Trophoblast cell (in vitro differentiated cells and primary cell): ENCODE results near the gene GRM4.

Experiments used
- DNase-seq, 2 donors: peaks; one replicate each; pipeline ENCODE4 v3.0.0-alpha.2; 2016
- H2AFZ ChIP-seq: 2 replicates; pipeline ENCODE4 v1.6.1; 2013; ENCODE audit warnings: low read length, moderate library complexity, mild to moderate bottlenecking; ENCODE audit not compliant: insufficient read depth, poor library complexity
- H2AK5ac ChIP-seq: 2 replicates; pipeline ENCODE4 v1.6.1; 2013; ENCODE audit warnings: mild to moderate bottlenecking, low read length
- H2BK120ac ChIP-seq: 2 replicates; pipeline ENCODE4 v1.6.1; 2013; ENCODE audit warnings: low read length, mild to moderate bottlenecking, moderate library complexity; ENCODE audit not compliant: insufficient read depth, poor library complexity
- H2BK12ac ChIP-seq: 2 replicates; pipeline ENCODE4 v1.6.1; 2013; ENCODE audit warnings: mild to moderate bottlenecking, low read length, moderate library complexity
- H2BK5ac ChIP-seq: 2 replicates; pipeline ENCODE4 v1.6.1; 2013; ENCODE audit warnings: low read length, low read depth, moderate library complexity, mild to moderate bottlenecking; ENCODE audit not compliant: poor library complexity
- H3K14ac ChIP-seq: 2 replicates; pipeline ENCODE4 v1.6.1; 2013; ENCODE audit warnings: mild to moderate bottlenecking, low read length
- H3K18ac ChIP-seq: 2 replicates; pipeline ENCODE4 v1.6.1; 2013; ENCODE audit warnings: mild to moderate bottlenecking, low read length
- H3K23ac ChIP-seq: 2 replicates; pipeline ENCODE4 v1.6.1; 2013; ENCODE audit warnings: low read length
- H3K27ac ChIP-seq: 2 replicates; pipeline ENCODE4 v1.5.1; 2013; ENCODE audit warnings: low read depth, mild to moderate bottlenecking, inconsistent platforms, low read length, moderate library complexity
- H3K27me3 ChIP-seq: 2 replicates; pipeline ENCODE4 v1.6.1; 2013; ENCODE audit warnings: inconsistent platforms, mild to moderate bottlenecking, low read length, moderate library complexity; ENCODE audit not compliant: insufficient read depth
- H3K36me3 ChIP-seq, 2 experiments: 1 replicate in 1 of 2; 2 replicates in 1 of 2; pipeline ENCODE4 v1.6.1; 2013; ENCODE audit warnings: low read length in 2 of 2, mild to moderate bottlenecking in 2 of 2, moderate library complexity in 1 of 2; ENCODE audit not compliant: insufficient read depth in 2 of 2, control insufficient read depth in 1 of 2
- H3K4ac ChIP-seq: 2 replicates; pipeline ENCODE4 v1.6.1; 2013; ENCODE audit warnings: low read depth, mild to moderate bottlenecking, low read length, moderate library complexity
- H3K4me1 ChIP-seq, 2 experiments: 1 replicate in 1 of 2; 2 replicates in 1 of 2; pipeline ENCODE4 v1.6.1; 2013; ENCODE audit warnings: low read length in 2 of 2, mild to moderate bottlenecking in 2 of 2, moderate library complexity in 1 of 2; ENCODE audit not compliant: insufficient read depth in 2 of 2, control insufficient read depth in 1 of 2
- H3K4me2 ChIP-seq: 2 replicates; pipeline ENCODE4 v1.6.1; 2013; ENCODE audit warnings: inconsistent platforms, mild to moderate bottlenecking, low read length, moderate library complexity
- H3K4me3 ChIP-seq: 2 replicates; pipeline ENCODE4 v1.5.1; 2013; ENCODE audit warnings: mild to moderate bottlenecking, low read depth, low read length, inconsistent platforms
- H3K79me1 ChIP-seq: one replicate; pipeline ENCODE4 v1.6.1; 2013; ENCODE audit warnings: low read length
- H3K79me2 ChIP-seq: 2 replicates; pipeline ENCODE4 v1.6.1; 2013; ENCODE audit warnings: low read length, mild to moderate bottlenecking; ENCODE audit not compliant: control insufficient read depth, insufficient read depth, poor library complexity
- H3K9ac ChIP-seq: 2 replicates; pipeline ENCODE4 v1.6.1; 2013; ENCODE audit warnings: mild to moderate bottlenecking, low read length
- H3K9me3 ChIP-seq: 2 replicates; pipeline ENCODE4 v1.6.1; 2013; ENCODE audit warnings: low read depth, mild to moderate bottlenecking, control low read depth, inconsistent platforms, low read length; ENCODE audit not compliant: insufficient read depth
- H4K12ac ChIP-seq: 2 replicates; pipeline ENCODE4 v1.6.1; 2013; ENCODE audit warnings: low read depth, mild to moderate bottlenecking, low read length, moderate library complexity
- H4K8ac ChIP-seq: 2 replicates; pipeline ENCODE4 v1.6.1; 2013; ENCODE audit warnings: low read depth, mild to moderate bottlenecking, low read length, moderate library complexity
- H4K91ac ChIP-seq: one replicate; pipeline ENCODE4 v1.6.1; 2013; ENCODE audit warnings: low read depth, mild to moderate bottlenecking, low read length, moderate library complexity
- WGBS: extraction: QIAGEN DNeasy Blood & Tissue Kit; methylation state at CpG from one replicate; pipeline ENCODE4 v1.1.7; 2013; ENCODE audit warnings: missing lambda C conversion rate; ENCODE audit not compliant: insufficient read length, insufficient coverage; ENCODE audit errors: extremely low coverage; 5-methylcytosine and 5-hydroxymethylcytosine counted together

GRM4 gene

DNA sequence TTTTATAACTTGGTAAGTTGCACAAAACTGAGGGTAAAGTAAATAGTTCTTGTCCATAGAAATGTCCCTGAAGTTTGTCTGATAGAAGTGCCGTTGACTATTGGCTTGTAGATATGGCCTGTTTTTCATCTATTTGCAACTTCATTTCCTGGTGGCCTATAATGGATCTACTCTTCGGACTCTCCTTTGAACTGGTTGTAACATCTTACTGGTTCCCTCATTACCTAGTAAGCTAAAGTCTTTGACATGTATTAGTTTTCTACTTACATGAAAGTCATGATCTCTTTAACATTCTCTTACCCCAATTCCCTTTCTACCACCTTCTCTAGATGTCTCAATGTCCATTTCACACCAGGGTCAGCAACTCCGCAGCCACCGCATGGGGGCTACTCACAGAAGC lies 146.3 kb downstream of the GRM4 start:
- no CpG with 5 or more reads among the region's 4 CpGs for WGBS
- no peak overlapping the region for H3K14ac ChIP-seq
- no peak overlapping the region for H3K4me3 ChIP-seq
- no peak overlapping the region for H4K91ac ChIP-seq
- no peak overlapping the region for H3K4me2 ChIP-seq
- H2BK120ac ChIP-seq, result no peak overlapping the region
- H3K27me3 ChIP-seq, result no peaks in the 10 kb centered on the region
- H2AK5ac ChIP-seq, result no peak overlapping the region
- peaks cover 3% of the 10 kb centered on the region for H3K9me3 ChIP-seq
- H3K27ac ChIP-seq, result no peak overlapping the region
- DNase-seq, result no peak
- H2BK5ac ChIP-seq, result no peak overlapping the region
- no peak overlapping the region for H2AFZ ChIP-seq
- no peak overlapping the region for H3K18ac ChIP-seq
- no peak overlapping the region for H4K8ac ChIP-seq
- H4K12ac ChIP-seq, result no peak overlapping the region
- no peak overlapping the region for H3K4ac ChIP-seq
- H3K23ac ChIP-seq, result no peak overlapping the region
- no peaks in the 10 kb centered on the region for H3K36me3 ChIP-seq
- no peaks in the 10 kb centered on the region for H3K79me1 ChIP-seq
- H3K9ac ChIP-seq, result no peak overlapping the region
- H3K4me1 ChIP-seq, result no peaks in the 10 kb centered on the region
- H3K79me2 ChIP-seq, result no peaks in the 10 kb centered on the region
- H2BK12ac ChIP-seq, result no peak overlapping the region

DNA sequence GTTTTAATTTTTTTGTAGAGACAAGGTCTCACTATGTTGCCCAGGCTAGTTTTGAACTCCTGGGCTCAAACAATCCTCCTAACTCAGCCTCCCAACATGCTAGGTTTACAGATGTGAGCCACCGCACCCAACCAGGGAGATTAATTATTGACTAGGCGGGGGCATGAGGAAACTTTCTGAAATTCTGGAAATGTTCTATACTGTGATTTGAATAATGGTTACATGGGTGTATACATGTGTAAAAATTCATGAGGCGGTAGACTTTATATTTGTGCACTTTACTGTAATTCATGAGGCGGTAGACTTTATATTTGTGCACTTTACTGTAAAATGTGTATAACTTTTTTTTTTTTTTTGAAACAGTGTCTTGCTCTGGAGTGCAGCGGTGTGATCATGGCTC lies 147.2 kb downstream of the GRM4 start:
- Histone ChIP-seq H2BK5ac (no peak overlapping the region), H4K12ac (no peak overlapping the region), H3K4ac (no peak overlapping the region), H3K23ac (no peak overlapping the region), H3K9me3 (peaks cover 3% of the 10 kb centered on the region), H3K79me2 (no peaks in the 10 kb centered on the region), H3K27me3 (no peaks in the 10 kb centered on the region), H2BK120ac (no peak overlapping the region), H2AK5ac (no peak overlapping the region), H3K18ac (no peak overlapping the region), H3K9ac (no peak overlapping the region), H3K36me3 (no peaks in the 10 kb centered on the region), H3K4me2 (no peak overlapping the region), H3K4me3 (no peak overlapping the region), H3K79me1 (no peaks in the 10 kb centered on the region), H2BK12ac (no peak overlapping the region), H4K8ac (no peak overlapping the region), H3K14ac (no peak overlapping the region), H4K91ac (no peak overlapping the region), H3K27ac (no peak overlapping the region), H3K4me1 (no peaks in the 10 kb centered on the region), H2AFZ (no peak overlapping the region)
- DNase-seq, result no peak
- WGBS, result no CpG with 5 or more reads among the region's 5 CpGs

DNA sequence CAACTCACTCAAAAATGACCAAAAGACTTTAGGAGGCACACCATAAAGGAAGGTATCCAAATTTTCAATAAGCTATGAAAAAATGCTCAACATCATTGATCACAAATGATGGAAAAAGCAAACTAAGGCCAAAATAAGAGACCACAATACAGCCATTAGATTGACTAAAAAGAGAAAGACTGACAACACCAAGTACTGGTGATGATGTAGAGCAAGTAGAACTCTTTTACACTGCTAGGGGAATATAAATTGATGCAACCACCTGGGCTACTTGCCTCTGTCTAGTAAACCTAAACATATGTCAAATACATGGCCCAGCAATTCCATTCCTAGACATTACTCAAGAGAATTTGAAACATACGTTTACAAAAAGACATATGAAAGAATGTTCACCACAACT lies 148.6 kb downstream of the GRM4 start:
- H3K4me3 ChIP-seq, result no peak overlapping the region
- no peak overlapping the region for H2BK120ac ChIP-seq
- H4K8ac ChIP-seq, result no peak overlapping the region
- H2AK5ac ChIP-seq, result no peak overlapping the region
- H3K27ac ChIP-seq, result no peak overlapping the region
- no CpG with 5 or more reads among the region's 1 CpG for WGBS
- no peak overlapping the region for H4K91ac ChIP-seq
- no peak overlapping the region for H2BK12ac ChIP-seq
- H3K4me2 ChIP-seq, result no peak overlapping the region
- peaks cover 3% of the 10 kb centered on the region for H3K9me3 ChIP-seq
- no peak for DNase-seq
- no peaks in the 10 kb centered on the region for H3K27me3 ChIP-seq
- no peak overlapping the region for H4K12ac ChIP-seq
- H3K79me1 ChIP-seq, result no peaks in the 10 kb centered on the region
- no peak overlapping the region for H2BK5ac ChIP-seq
- H3K23ac ChIP-seq, result no peak overlapping the region
- no peaks in the 10 kb centered on the region for H3K36me3 ChIP-seq
- H3K4me1 ChIP-seq, result no peaks in the 10 kb centered on the region
- H3K9ac ChIP-seq, result no peak overlapping the region
- H2AFZ ChIP-seq, result no peak overlapping the region
- no peak overlapping the region for H3K14ac ChIP-seq
- no peak overlapping the region for H3K4ac ChIP-seq
- H3K18ac ChIP-seq, result no peak overlapping the region
- H3K79me2 ChIP-seq, result no peaks in the 10 kb centered on the region

DNA sequence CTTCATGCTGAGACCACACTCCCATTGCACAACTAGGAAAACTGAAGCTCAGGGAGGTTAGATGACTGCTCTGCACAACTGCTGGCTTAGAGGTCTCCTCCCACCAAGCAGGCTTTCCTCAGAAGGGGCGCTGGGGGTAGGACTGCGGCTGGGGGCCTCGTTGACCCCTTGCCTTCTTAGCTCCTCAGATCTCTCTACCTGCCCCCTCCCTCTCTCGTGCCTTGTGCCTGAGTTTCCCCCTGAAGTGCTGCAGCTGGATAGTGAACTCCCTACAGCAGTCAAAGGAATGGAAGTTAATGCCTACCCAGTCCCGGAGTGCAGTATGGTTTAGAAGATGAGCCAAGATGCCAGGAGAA lies 149.8 kb downstream of the GRM4 start:
- no peak overlapping the region for H3K9ac ChIP-seq
- H3K4me3 ChIP-seq, result no peak overlapping the region
- H3K79me1 ChIP-seq, result no peaks in the 10 kb centered on the region
- WGBS, result no CpG with 5 or more reads among the region's 5 CpGs
- H4K91ac ChIP-seq, result no peak overlapping the region
- no peak overlapping the region for H3K18ac ChIP-seq
- no peaks in the 10 kb centered on the region for H3K79me2 ChIP-seq
- no peak overlapping the region for H3K23ac ChIP-seq
- no peak for DNase-seq
- no peaks in the 10 kb centered on the region for H3K4me1 ChIP-seq
- no peak overlapping the region for H3K27ac ChIP-seq
- H2BK5ac ChIP-seq, result no peak overlapping the region
- H3K36me3 ChIP-seq, result no peaks in the 10 kb centered on the region
- H2AK5ac ChIP-seq, result no peak overlapping the region
- H2AFZ ChIP-seq, result no peak overlapping the region
- H2BK120ac ChIP-seq, result no peak overlapping the region
- no peak overlapping the region for H3K4me2 ChIP-seq
- no peak overlapping the region for H4K8ac ChIP-seq
- no peak overlapping the region for H4K12ac ChIP-seq
- H2BK12ac ChIP-seq, result no peak overlapping the region
- no peaks in the 10 kb centered on the region for H3K27me3 ChIP-seq
- H3K14ac ChIP-seq, result no peak overlapping the region
- H3K9me3 ChIP-seq, result no peaks in the 10 kb centered on the region
- H3K4ac ChIP-seq, result no peak overlapping the region
